PC-9 (cell line): ENCODE measurements around the gene DENND1A.

Source experiments
- EZH2 ChIP-seq: fragments of 200-600 bp; sonication (generic); IDR thresholded peaks from 2 replicates; pipeline ENCODE4 v1.8.0; 2017; ENCODE audit warnings: antibody characterized with exemption, low read depth
- TF ChIP-seq, protein P1 (sequence below): fragments of 200-600 bp; sonication (generic); conservative IDR thresholded peaks from 2 replicates; pipeline ENCODE4 v1.6.1; 2017; ENCODE audit warnings: mixed run types, antibody characterized with exemption, mild to moderate bottlenecking, moderate library complexity

DNA sequence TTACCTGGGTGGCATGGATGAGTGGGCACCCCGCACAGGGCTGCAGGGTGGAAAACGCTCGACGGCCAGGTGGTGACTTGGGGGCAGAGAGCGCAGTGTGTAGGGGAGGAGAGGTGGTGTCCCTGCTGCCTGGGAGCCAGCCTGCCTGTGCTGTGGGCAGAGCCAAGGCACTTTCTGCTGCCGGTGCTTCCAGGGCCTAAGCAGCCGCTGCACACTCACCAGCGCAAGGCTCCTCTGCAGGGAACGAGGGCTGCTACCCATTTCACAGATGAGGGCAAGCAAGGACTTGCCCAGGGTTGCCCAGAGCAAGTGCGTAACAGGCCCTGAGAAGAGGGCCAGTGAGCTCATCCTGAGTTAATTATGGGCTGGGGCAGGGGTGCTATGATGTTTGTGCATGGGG, 511.4 kb downstream of the DENND1A start:
- TF ChIP-seq, protein P1, sequence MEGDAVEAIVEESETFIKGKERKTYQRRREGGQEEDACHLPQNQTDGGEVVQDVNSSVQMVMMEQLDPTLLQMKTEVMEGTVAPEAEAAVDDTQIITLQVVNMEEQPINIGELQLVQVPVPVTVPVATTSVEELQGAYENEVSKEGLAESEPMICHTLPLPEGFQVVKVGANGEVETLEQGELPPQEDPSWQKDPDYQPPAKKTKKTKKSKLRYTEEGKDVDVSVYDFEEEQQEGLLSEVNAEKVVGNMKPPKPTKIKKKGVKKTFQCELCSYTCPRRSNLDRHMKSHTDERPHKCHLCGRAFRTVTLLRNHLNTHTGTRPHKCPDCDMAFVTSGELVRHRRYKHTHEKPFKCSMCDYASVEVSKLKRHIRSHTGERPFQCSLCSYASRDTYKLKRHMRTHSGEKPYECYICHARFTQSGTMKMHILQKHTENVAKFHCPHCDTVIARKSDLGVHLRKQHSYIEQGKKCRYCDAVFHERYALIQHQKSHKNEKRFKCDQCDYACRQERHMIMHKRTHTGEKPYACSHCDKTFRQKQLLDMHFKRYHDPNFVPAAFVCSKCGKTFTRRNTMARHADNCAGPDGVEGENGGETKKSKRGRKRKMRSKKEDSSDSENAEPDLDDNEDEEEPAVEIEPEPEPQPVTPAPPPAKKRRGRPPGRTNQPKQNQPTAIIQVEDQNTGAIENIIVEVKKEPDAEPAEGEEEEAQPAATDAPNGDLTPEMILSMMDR: no peak
- TF ChIP-seq EZH2: no peak
